Activated CD8-positive, alpha-beta memory T cell treated with anti-CD3 and anti-CD28 coated beads, Interleukin-2, amount 50 U/mL, for 24 hours (primary cell): ENCODE data around the gene TP53AIP1.

Experiments
- DNase-seq: peaks from one replicate; pipeline ENCODE4 v3.0.0-alpha.2; 2020; ENCODE audit errors: extremely low read depth

Gene TP53AIP1

GRCh38 chr11:128906185-128907050, 36.3 kb downstream of the TP53AIP1 start:
- DNase-seq: no peak

GRCh38 chr11:128905345-128906184, 37.1 kb downstream of the TP53AIP1 start:
- no peak for DNase-seq

- DNase-seq: no peak
Measured at GRCh38 chr11:128904656-128905344, 37.9 kb downstream of the TP53AIP1 start.

GRCh38 chr11:128904303-128904655, 38.4 kb downstream of the TP53AIP1 start:
- no peak for DNase-seq

- no peak for DNase-seq
Measured at GRCh38 chr11:128903248-128904061, 39.2 kb downstream of the TP53AIP1 start.

GRCh38 chr11:128902515-128903066, 40.1 kb downstream of the TP53AIP1 start:
- DNase-seq: no peak

GRCh38 chr11:128901653-128902514, 40.8 kb downstream of the TP53AIP1 start:
- DNase-seq: no peak

GRCh38 chr11:128900468-128900867, 42.2 kb downstream of the TP53AIP1 start:
- DNase-seq: no peak

- no peak for DNase-seq
Measured at GRCh38 chr11:128898580-128899344, 43.9 kb downstream of the TP53AIP1 start.

- DNase-seq: no peak
Measured at GRCh38 chr11:128897826-128898225, 44.8 kb downstream of the TP53AIP1 start.

- no peak for DNase-seq
Measured at GRCh38 chr11:128896356-128896755, 46.3 kb downstream of the TP53AIP1 start.

- DNase-seq: no peak
Measured at GRCh38 chr11:128895526-128895925, 47.1 kb downstream of the TP53AIP1 start.

GRCh38 chr11:128894685-128895084, 48.0 kb downstream of the TP53AIP1 start:
- DNase-seq: no peak

GRCh38 chr11:128894286-128894681, 48.4 kb downstream of the TP53AIP1 start:
- no peak for DNase-seq

- no peak for DNase-seq
Measured at GRCh38 chr11:128893578-128894285, 48.9 kb downstream of the TP53AIP1 start.

- no peak for DNase-seq
Measured at GRCh38 chr11:128892866-128893565, 49.7 kb downstream of the TP53AIP1 start.

GRCh38 chr11:128891913-128892398, 50.7 kb downstream of the TP53AIP1 start:
- DNase-seq: no peak
